Neutrophil (primary cell): ENCODE measurements around the gene ZNF200.
"Not testable (repeated sequence)": the region's sequence is repeated elsewhere in the genome, so short reads cannot be mapped to it uniquely, and the experiment has no call there.

Source experiments
- H3K27ac ChIP-seq: fragments of 200-600 bp; sonication (generic); 2 replicates; pipeline ENCODE4 v1.5.1; 2016; ENCODE audit warnings: mild to moderate bottlenecking, moderate library complexity
- H3K27me3 ChIP-seq: fragments of 200-600 bp; sonication (generic); 2 replicates; pipeline ENCODE4 v1.6.0; 2016; ENCODE audit warnings: mild to moderate bottlenecking
- H3K36me3 ChIP-seq: fragments of 200-600 bp; sonication (generic); 2 replicates; pipeline ENCODE4 v1.5.1; 2017
- H3K4me1 ChIP-seq, 2 experiments: fragments of 200-600 bp in 1 of 2; sonication (generic) in 1 of 2; 1 replicate in 1 of 2; 2 replicates in 1 of 2; pipeline versions ENCODE4 v1.5.1 to v1.6.1; 2013 to 2016; ENCODE audit warnings: low read depth in 1 of 2, low read length in 1 of 2, mild to moderate bottlenecking in 1 of 2, moderate library complexity in 1 of 2; ENCODE audit not compliant: control insufficient read depth in 1 of 2, insufficient read depth in 1 of 2
- H3K4me3 ChIP-seq, 2 experiments: fragments of 200-600 bp in 1 of 2; sonication (generic) in 1 of 2; 1 replicate in 1 of 2; 2 replicates in 1 of 2; pipeline ENCODE4 v1.5.1; 2013 to 2016; ENCODE audit warnings: low read depth in 1 of 2, low read length in 1 of 2, mild to moderate bottlenecking in 1 of 2, moderate library complexity in 1 of 2
- H3K9me3 ChIP-seq: fragments of 200-600 bp; sonication (generic); 2 replicates; pipeline ENCODE4 v1.5.1; 2016
- CTCF ChIP-seq: fragments of 200-600 bp; sonication (generic); IDR thresholded peaks from 2 replicates; pipeline ENCODE4 v1.5.1; 2016; ENCODE audit warnings: antibody characterized with exemption

Gene ZNF200

DNA sequence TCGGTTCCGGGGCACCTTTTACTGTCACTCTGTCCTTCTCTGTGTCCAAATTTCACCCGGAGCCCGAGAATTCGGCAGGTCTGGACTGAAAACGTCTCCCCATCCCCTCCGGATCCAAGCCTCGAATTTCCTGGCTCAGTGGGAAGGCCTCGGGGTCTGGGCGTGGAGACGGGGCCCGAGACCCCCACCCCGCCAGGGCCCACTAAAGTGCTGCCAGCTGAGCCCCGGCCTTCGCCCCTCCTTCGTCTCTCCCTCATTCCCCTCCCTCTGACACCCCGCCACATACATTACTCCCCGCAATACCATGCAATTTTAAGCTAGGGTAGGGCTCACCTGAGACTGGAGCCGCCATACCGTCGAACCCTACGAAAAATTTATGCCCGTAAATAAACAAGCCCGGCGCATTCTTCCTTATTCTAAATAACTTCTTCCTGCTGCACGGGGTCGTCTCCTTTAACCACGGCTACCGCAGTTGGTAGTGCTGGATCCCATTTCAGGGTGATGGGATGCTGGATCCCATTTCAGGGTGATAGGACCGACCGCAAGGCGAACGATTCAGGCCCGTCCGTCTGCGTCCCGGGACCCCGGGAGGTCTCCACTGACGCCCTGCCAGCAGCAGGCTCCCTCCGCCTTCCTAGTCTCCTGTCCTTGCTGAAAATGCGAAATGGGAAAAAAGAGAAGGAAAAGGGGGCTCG, 51.4 kb downstream of the ZNF200 start:
- Histone ChIP-seq H3K27me3 (peaks cover 100% of the 10 kb centered on the region), H3K4me1 (peaks cover 18 to 25% of the 10 kb centered on the region in 2 experiments), H3K36me3 (no peaks in the 10 kb centered on the region), H3K9me3 (no peaks in the 10 kb centered on the region), H3K4me3 (peak overlapping the region; percentile 65 to 72), H3K27ac (peak overlapping the region; percentile 11)
- no peak for TF ChIP-seq CTCF

- Histone ChIP-seq H3K4me3 (peak overlapping the region; percentile 65 to 72), H3K36me3 (no peaks in the 10 kb centered on the region), H3K9me3 (no peaks in the 10 kb centered on the region), H3K4me1 (peaks cover 15 to 19% of the 10 kb centered on the region in 2 experiments), H3K27me3 (peaks cover 100% of the 10 kb centered on the region), H3K27ac (peak overlapping the region; percentile 11)
- TF ChIP-seq CTCF = peak; percentile 81
Observed at GRCh38 chr16:3182608-3183444, 52.1 kb downstream of the ZNF200 start.

GRCh38 chr16:3182293-3182607, 52.7 kb downstream of the ZNF200 start:
- H3K27me3 ChIP-seq = peaks cover 100% of the 10 kb centered on the region
- peaks cover 15 to 19% of the 10 kb centered on the region in 2 experiments for H3K4me1 ChIP-seq
- H3K36me3 ChIP-seq, H3K27ac ChIP-seq, H3K9me3 ChIP-seq: not testable (repeated sequence)
- peak overlapping the region in 1 of 2 experiments; percentile 72 for H3K4me3 ChIP-seq

DNA sequence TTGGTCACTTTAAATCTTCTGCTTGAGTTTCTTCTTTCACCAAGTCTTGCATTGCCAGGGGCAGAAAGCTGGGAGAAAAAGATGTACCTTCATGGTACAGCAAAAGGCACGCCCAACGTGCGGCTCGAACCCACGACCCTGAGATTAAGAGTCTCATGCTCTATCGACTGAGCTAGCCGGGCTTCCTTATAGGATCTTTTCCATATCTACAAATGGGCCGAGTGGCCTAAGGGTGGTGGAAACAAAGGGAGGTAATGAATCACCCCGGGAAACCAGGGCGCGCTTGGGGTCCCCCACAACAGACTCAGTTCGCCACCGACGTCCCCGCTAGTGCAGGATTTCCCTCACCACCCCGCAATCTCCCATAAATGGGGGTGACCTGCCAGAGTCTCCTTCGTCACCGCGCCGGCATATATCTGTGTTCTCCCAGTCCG, 54.5 kb downstream of the ZNF200 start:
- no peak overlapping the region for H3K4me3 ChIP-seq
- peaks cover 15 to 19% of the 10 kb centered on the region in 2 experiments for H3K4me1 ChIP-seq
- H3K27me3 ChIP-seq = peaks cover 100% of the 10 kb centered on the region
- no peaks in the 10 kb centered on the region for H3K36me3 ChIP-seq
- H3K27ac ChIP-seq = no peak overlapping the region
- no peaks in the 10 kb centered on the region for H3K9me3 ChIP-seq
- TF ChIP-seq CTCF = no peak

GRCh38 chr16:3179651-3180050, 55.3 kb downstream of the ZNF200 start:
- Histone ChIP-seq H3K27me3 (peaks cover 100% of the 10 kb centered on the region), H3K9me3 (no peaks in the 10 kb centered on the region), H3K4me3 (no peak overlapping the region)

More at GRCh38 chr16:3179651-3180050, 55.3 kb downstream of the ZNF200 start:
- no peak for TF ChIP-seq CTCF
- Histone ChIP-seq H3K4me1 (peaks cover 15 to 19% of the 10 kb centered on the region in 2 experiments), H3K36me3 (no peaks in the 10 kb centered on the region), H3K27ac (no peak overlapping the region)
